22Rv1 (cell line): ENCODE data around the gene SUFU.

ENCODE experiments used
- H3K27ac ChIP-seq: fragments of 450-650 bp; 2 replicates; pipeline ENCODE4 v1.5.1; 2017
- CTCF ChIP-seq: fragments of 450-650 bp; IDR thresholded peaks from 2 replicates; pipeline ENCODE4 v1.5.1; 2017; ENCODE audit warnings: mild to moderate bottlenecking
- ZFX ChIP-seq: fragments of 450-650 bp; IDR thresholded peaks from 2 replicates; pipeline ENCODE4 v1.6.1; 2017; ENCODE audit warnings: antibody characterized with exemption, borderline replicate concordance

Gene SUFU

GRCh38 chr10:102555781-102556328 is 52.1 kb downstream of the SUFU start:
- H3K27ac ChIP-seq, result no peak overlapping the region
- no peak for TF ChIP-seq CTCF
- TF ChIP-seq ZFX, result no peak

- no peak overlapping the region for H3K27ac ChIP-seq
Measured at GRCh38 chr10:102557569-102557968, 53.8 kb downstream of the SUFU start.

GRCh38 chr10:102559764-102560163 is 56.0 kb downstream of the SUFU start:
- no peak for TF ChIP-seq ZFX
- no peak for TF ChIP-seq CTCF

More at GRCh38 chr10:102557569-102557968, 53.8 kb downstream of the SUFU start:
- no peak for TF ChIP-seq CTCF
- TF ChIP-seq ZFX, result no peak

GRCh38 chr10:102564209-102564834 is 60.5 kb downstream of the SUFU start:
- no peak overlapping the region for H3K27ac ChIP-seq
- TF ChIP-seq CTCF (no peak), ZFX (no peak)

More at GRCh38 chr10:102559764-102560163, 56.0 kb downstream of the SUFU start:
- no peak overlapping the region for H3K27ac ChIP-seq

- TF ChIP-seq ZFX, result no peak
- TF ChIP-seq CTCF, result peak; percentile 13; the same call in 1 of the 2 replicates
- H3K27ac ChIP-seq, result no peak overlapping the region
Measured at GRCh38 chr10:102565793-102566192, 62.0 kb downstream of the SUFU start.

- H3K27ac ChIP-seq, result no peak overlapping the region
- TF ChIP-seq ZFX (no peak), CTCF (no peak)
Measured at GRCh38 chr10:102578782-102579181, 75.0 kb downstream of the SUFU start.

- H3K27ac ChIP-seq, result no peak overlapping the region
- TF ChIP-seq ZFX (no peak), CTCF (no peak)
Measured at GRCh38 chr10:102579328-102579727, 75.6 kb downstream of the SUFU start.
